H1 (cell line): ENCODE results near the gene UBASH3A. TPM values are rescaled to one million over a fixed set of nuclear protein-coding genes. Genes with fewer than 3 reads are reported as not detected.

ENCODE experiments used
- CTCF ChIA-PET: fragments of 300-600 bp; sonication (Branson Sonifier 250); formaldehyde crosslinking; loops from one replicate; lab custom pipeline; 2021; ENCODE audit not compliant: partially characterized antibody; lab: Charles Lee
- POLR2A ChIA-PET: fragments of 300-600 bp; sonication (Branson Sonifier 250); formaldehyde crosslinking; loops from one replicate; lab custom pipeline; 2021; ENCODE audit warnings: inconsistent platforms; ENCODE audit not compliant: partially characterized antibody; lab: Charles Lee
- DNase-seq, 2 experiments: peaks; one replicate each; pipeline versions ENCODE4 v3.0.0 to v3.0.0-alpha.2; 2010 to 2022; ENCODE audit warnings: low spot score in 2 of 2, low read depth in 1 of 2, mixed read lengths in 1 of 2
- FAIRE-seq: peaks from 2 replicates; lab custom pipeline; 2011; peaks lifted over from hg19 to GRCh38; lab: Jason Lieb, UNC
- H2AFZ ChIP-seq: 2 replicates; pipeline ENCODE4 v1.8.1; 2012; ENCODE audit warnings: low read length, inconsistent platforms
- H2AK5ac ChIP-seq: 2 replicates; pipeline ENCODE4 v1.6.1; 2013; ENCODE audit warnings: low read depth, low read length
- H2BK120ac ChIP-seq: replicated peaks from 2 replicates; pipeline ENCODE3; 2013; ENCODE audit warnings: low read depth, low read length, inconsistent platforms
- H2BK12ac ChIP-seq: 2 replicates; pipeline ENCODE4 v1.6.1; 2013; ENCODE audit warnings: low read depth, low read length
- H2BK15ac ChIP-seq: 2 replicates; pipeline ENCODE4 v1.6.1; 2013; ENCODE audit warnings: low read length
- H2BK20ac ChIP-seq: 2 replicates; pipeline ENCODE4 v1.6.1; 2013; ENCODE audit warnings: low read length
- H2BK5ac ChIP-seq: 2 replicates; pipeline ENCODE4 v1.6.1; 2013; ENCODE audit warnings: low read depth, low read length
- H3K14ac ChIP-seq: 2 replicates; pipeline ENCODE4 v1.6.1; 2013; ENCODE audit warnings: inconsistent platforms; ENCODE audit not compliant: insufficient read length
- H3K18ac ChIP-seq: 2 replicates; pipeline ENCODE4 v1.6.1; 2013; ENCODE audit warnings: low read length; ENCODE audit errors: extremely low read depth
- H3K23ac ChIP-seq: 2 replicates; pipeline ENCODE4 v1.6.1; 2013; ENCODE audit warnings: inconsistent platforms; ENCODE audit not compliant: insufficient read length
- H3K23me2 ChIP-seq: 2 replicates; pipeline ENCODE4 v1.6.1; 2013; ENCODE audit warnings: low read depth, low read length
- H3K27ac ChIP-seq: 2 replicates; pipeline ENCODE4 v1.6.1; 2011; ENCODE audit warnings: low read depth, low read length, inconsistent platforms
- H3K27me3 ChIP-seq, 4 experiments: replicated peaks in 1 of 4; 1 replicate in 1 of 4; 2 replicates in 3 of 4; pipeline versions ENCODE4 v1.6.1 to v1.8.1; 2011 to 2013; ENCODE audit warnings: low read length in 3 of 4, mild to moderate bottlenecking in 3 of 4, inconsistent platforms in 2 of 4, mixed read lengths in 2 of 4, moderate library complexity in 1 of 4; ENCODE audit not compliant: control insufficient read depth in 3 of 4, insufficient read depth in 3 of 4; ENCODE audit errors: extremely low read depth in 1 of 4
- H3K36me3 ChIP-seq, 4 experiments: 2 replicates each; pipeline versions ENCODE4 v1.6.1 to v1.8.1; 2011 to 2013; ENCODE audit warnings: mild to moderate bottlenecking in 4 of 4, low read length in 3 of 4, moderate library complexity in 2 of 4, control low read depth in 1 of 4, inconsistent platforms in 1 of 4; ENCODE audit not compliant: insufficient read depth in 4 of 4, control insufficient read depth in 2 of 4
- H3K4ac ChIP-seq: replicated peaks from 2 replicates; pipeline ENCODE3; 2013; ENCODE audit warnings: low read length, low read depth, mixed read lengths, inconsistent platforms; ENCODE audit not compliant: insufficient read length
- H3K4me1 ChIP-seq, 4 experiments: replicated peaks in 1 of 4; 1 replicate in 1 of 4; 2 replicates in 3 of 4; pipeline versions ENCODE4 v1.6.1 to v1.8.1; 2011 to 2013; ENCODE audit warnings: low read length in 3 of 4, inconsistent platforms in 2 of 4, mixed read lengths in 1 of 4; ENCODE audit not compliant: insufficient read depth in 4 of 4, control insufficient read depth in 3 of 4
- H3K4me2 ChIP-seq, 2 experiments: 2 replicates each; pipeline versions ENCODE4 v1.6.1 to v1.8.1; 2011 to 2013; ENCODE audit warnings: low read depth in 2 of 2, low read length in 2 of 2, control low read depth in 1 of 2, inconsistent platforms in 1 of 2, mild to moderate bottlenecking in 1 of 2; ENCODE audit not compliant: insufficient read depth in 1 of 2
- H3K4me3 ChIP-seq, 4 experiments: fragments of 200-600, 300-600 bp in 1 of 4; sonication (generic), shearing (Covaris generic), sonication (Bioruptor Twin) in 1 of 4; 2 replicates each; pipeline versions ENCODE4 v1.5.1 to v1.8.1; 2011 to 2016; ENCODE audit warnings: low read length in 4 of 4, low read depth in 3 of 4, control low read depth in 2 of 4, inconsistent platforms in 2 of 4, mild to moderate bottlenecking in 2 of 4, mixed read lengths in 1 of 4, moderate library complexity in 1 of 4; ENCODE audit not compliant: insufficient read depth in 2 of 4; ENCODE audit errors: extremely low read depth in 1 of 4
- H3K56ac ChIP-seq: replicated peaks from 2 replicates; pipeline ENCODE3; 2013; ENCODE audit warnings: low read depth, mild to moderate bottlenecking, mixed read lengths, low read length, inconsistent platforms; ENCODE audit not compliant: insufficient read length
- H3K79me1 ChIP-seq: 2 replicates; pipeline ENCODE4 v1.6.1; 2013; ENCODE audit warnings: low read depth, low read length, control low read depth
- H3K79me2 ChIP-seq, 2 experiments: 2 replicates each; pipeline versions ENCODE4 v1.6.1 to v1.8.1; 2012 to 2013; ENCODE audit warnings: low read length in 2 of 2, mild to moderate bottlenecking in 2 of 2, inconsistent platforms in 1 of 2; ENCODE audit not compliant: insufficient read depth in 2 of 2, control insufficient read depth in 1 of 2
- H3K9ac ChIP-seq, 4 experiments: replicated peaks in 1 of 4; 1 replicate in 1 of 4; 2 replicates in 3 of 4; pipeline versions ENCODE4 v1.6.1 to v1.8.1; 2011 to 2013; ENCODE audit warnings: low read depth in 3 of 4, low read length in 3 of 4, control low read depth in 2 of 4, mild to moderate bottlenecking in 2 of 4, moderate library complexity in 2 of 4, inconsistent platforms in 1 of 4; ENCODE audit errors: extremely low read depth in 1 of 4
- H3K9me3 ChIP-seq, 2 experiments: 2 replicates each; pipeline versions ENCODE4 v1.6.1 to v1.8.1; 2012 to 2013; ENCODE audit warnings: mild to moderate bottlenecking in 2 of 2, moderate library complexity in 2 of 2, control low read depth in 1 of 2, inconsistent platforms in 1 of 2, low read depth in 1 of 2, low read length in 1 of 2, mixed read lengths in 1 of 2; ENCODE audit not compliant: insufficient read depth in 2 of 2
- H4K20me1 ChIP-seq, 2 experiments: replicated peaks in 1 of 2; 2 replicates each; pipeline versions ENCODE3 to v1.8.1; 2011 to 2013; ENCODE audit warnings: inconsistent platforms in 2 of 2, low read length in 2 of 2, mild to moderate bottlenecking in 1 of 2; ENCODE audit not compliant: insufficient read depth in 2 of 2, control insufficient read depth in 1 of 2
- H4K5ac ChIP-seq: 2 replicates; pipeline ENCODE4 v1.6.1; 2013; ENCODE audit warnings: low read length, low read depth, mixed read lengths, inconsistent platforms; ENCODE audit not compliant: insufficient read length
- H4K8ac ChIP-seq: 2 replicates; pipeline ENCODE4 v1.8.0; 2013; ENCODE audit warnings: mild to moderate bottlenecking, moderate library complexity, low read length, inconsistent platforms; ENCODE audit not compliant: insufficient read depth; ENCODE audit errors: extremely low read depth
- H4K91ac ChIP-seq: replicated peaks from 2 replicates; pipeline ENCODE3; 2013; ENCODE audit warnings: low read length, mixed read lengths, inconsistent platforms; ENCODE audit not compliant: insufficient read length
- EP300 ChIP-seq, 2 experiments: IDR thresholded peaks; 1 replicate in 1 of 2; 2 replicates in 1 of 2; pipeline ENCODE4 v1.6.1; 2011 to 2012; ENCODE audit warnings: low read depth in 2 of 2, low read length in 2 of 2, mild to moderate bottlenecking in 2 of 2, borderline replicate concordance in 1 of 2, inconsistent platforms in 1 of 2, moderate library complexity in 1 of 2
- EZH2 ChIP-seq: fragments of 200-600 bp; sonication (generic); IDR thresholded peaks from 2 replicates; pipeline ENCODE4 v1.7.1; 2012; ENCODE audit warnings: low read depth, mild to moderate bottlenecking, moderate library complexity, low read length, inconsistent platforms; ENCODE audit not compliant: severe bottlenecking
- KDM1A ChIP-seq: fragments of 200-600, 300-600 bp; sonication (generic); IDR thresholded peaks from 2 replicates; pipeline ENCODE4 v1.7.1; 2016; ENCODE audit warnings: mild to moderate bottlenecking, low read length, borderline replicate concordance
- PHF8 ChIP-seq: fragments of 200-600 bp; sonication (generic); conservative IDR thresholded peaks from 2 replicates; pipeline ENCODE4 v1.7.1; 2012; ENCODE audit warnings: low read depth, mild to moderate bottlenecking, inconsistent platforms, low read length, moderate library complexity
- POLR2A ChIP-seq, 2 experiments: IDR thresholded peaks; 1 replicate in 1 of 2; 2 replicates in 1 of 2; pipeline ENCODE4 v1.6.1; 2011; ENCODE audit warnings: low read depth in 2 of 2, low read length in 2 of 2, mild to moderate bottlenecking in 2 of 2; ENCODE audit errors: control extremely low read depth in 1 of 2
- POU5F1 ChIP-seq: IDR thresholded peaks from 2 replicates; pipeline ENCODE4 v1.6.1; 2011; ENCODE audit warnings: low read depth, mild to moderate bottlenecking, low read length, moderate library complexity
- RBBP5 ChIP-seq: IDR thresholded peaks from 2 replicates; pipeline ENCODE4 v1.7.1; 2012; ENCODE audit warnings: low read depth, mild to moderate bottlenecking, inconsistent platforms, low read length, moderate library complexity, borderline replicate concordance
- RXRA ChIP-seq: IDR thresholded peaks from 2 replicates; pipeline ENCODE4 v1.6.1; 2011; ENCODE audit warnings: low read depth, mild to moderate bottlenecking, low read length, moderate library complexity; ENCODE audit not compliant: insufficient read depth
- SIX5 ChIP-seq: IDR thresholded peaks from 2 replicates; pipeline ENCODE4 v1.6.1; 2011; ENCODE audit warnings: mild to moderate bottlenecking, low read depth, low read length
- SP2 ChIP-seq: IDR thresholded peaks from 2 replicates; pipeline ENCODE4 v1.6.1; 2012; ENCODE audit warnings: mild to moderate bottlenecking, low read length, inconsistent platforms
- SUZ12 ChIP-seq: fragments of 200-600 bp; sonication (generic); IDR thresholded peaks from 2 replicates; pipeline ENCODE4 v1.6.1; 2012; ENCODE audit warnings: mild to moderate bottlenecking, inconsistent platforms, low read length, moderate library complexity, mixed read lengths
- TCF12 ChIP-seq: IDR thresholded peaks from 2 replicates; pipeline ENCODE4 v1.6.1; 2011; ENCODE audit warnings: low read depth, mild to moderate bottlenecking, low read length
- WGBS, 2 experiments: shearing (Covaris generic) in 1 of 2; methylation state at CpG; one replicate each; pipeline versions ENCODE4 v1.1.6 to v1.1.7; 2013 to 2015; ENCODE audit warnings: low lambda C conversion rate in 2 of 2, mixed read lengths in 2 of 2, inconsistent platforms in 1 of 2, low coverage in 1 of 2, missing lambda C conversion rate in 1 of 2; ENCODE audit not compliant: insufficient replicate concordance in 2 of 2, insufficient coverage in 1 of 2, insufficient read length in 1 of 2; ENCODE audit errors: extremely low coverage in 1 of 2, missing lambda C conversion rate in 1 of 2; 5-methylcytosine and 5-hydroxymethylcytosine counted together
- polyA plus RNA-seq, 7 experiments: library from polyadenylated mRNA; depleted of rRNA in 3 of 7; stranded (reverse) in 5 of 7; unstranded in 2 of 7; fragments of >200 nt in 5 of 7; fragments of 200-250 nt in 2 of 7; gene quantifications; 1 replicate in 5 of 7; 2 replicates in 1 of 7; 4 replicates in 1 of 7; pipeline versions ENCODE4 v1.2.1 to v1.2.3, GENCODE V29; 2011 to 2013; ENCODE audit warnings: missing spikeins in 2 of 7, mixed read lengths in 2 of 7
- total RNA-seq: library from RNA; stranded (reverse); fragmentation: NEBNext Ultra II Directional; extraction: Animal tissue kit (Norgen Biotek cat#: 25700); gene quantifications from 2 replicates; pipeline ENCODE4 v1.2.1, GENCODE V29; 2021

The UBASH3A gene
- total and polyA plus RNA-seq, 2 of the 8 experiments (the other 6 are each of a cell fraction or from before 2014, with no cell fraction given): not detected

DNA sequence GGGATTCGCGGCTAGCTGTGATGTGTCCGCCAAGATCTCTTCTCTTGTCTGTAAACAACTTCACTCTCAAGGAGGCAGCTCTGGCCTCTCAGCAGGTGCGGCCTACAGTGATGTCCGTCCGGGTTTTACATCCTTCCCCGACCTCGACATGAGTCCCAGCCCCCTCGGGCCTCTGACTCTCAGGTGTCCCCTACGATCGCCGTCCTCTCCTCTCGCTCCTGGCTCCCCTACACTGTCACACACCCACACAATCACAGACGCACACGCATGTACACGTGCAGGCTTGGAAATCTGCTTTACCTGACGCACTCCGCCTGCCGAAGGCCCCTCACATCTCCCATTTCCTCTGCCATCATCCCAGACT is 93.1 kb downstream of the UBASH3A start:
- no peaks in the 10 kb centered on the region for H3K79me2 ChIP-seq
- H3K4ac ChIP-seq: no peak overlapping the region
- no peak overlapping the region for H3K18ac ChIP-seq
- DNase-seq (no peak), FAIRE-seq (no peak)
- peak overlapping the region; percentile 87 for H3K27ac ChIP-seq
- H2BK12ac ChIP-seq: 0 out of 2 replicates have a peak overlapping the region, but pooled peaks have one; percentile 86
- H3K23ac ChIP-seq: no peak overlapping the region
- peak overlapping the region; percentile 93; the same call in 1 of the 2 replicates for H4K8ac ChIP-seq
- no peaks in the 10 kb centered on the region for H3K79me1 ChIP-seq
- H4K5ac ChIP-seq: peak overlapping the region; percentile 6
- peak overlapping the region; percentile 28; the same call in 1 of the 2 replicates for H2AK5ac ChIP-seq
- peak overlapping the region; percentile 60 to 78 (median 70) for H3K4me3 ChIP-seq
- peaks cover 11% of the 10 kb centered on the region for H3K23me2 ChIP-seq
- ChIA-PET CTCF (interaction anchor here (0.6 to 1.3 kb wide), 4 partner anchors 9 to 48 kb away, joined by 3 to 5 read pairs (median 3); no protein-coding TSS in a partner anchor), POLR2A (interaction anchor here (1.0 to 1.8 kb wide), 4 partner anchors 16 to 28 kb away, joined by 3 to 7 read pairs (median 4); partner anchors contain the start of gene SLC37A1)
- H2AFZ ChIP-seq: peak overlapping the region; percentile 79
- H3K9me3 ChIP-seq: no peaks in the 10 kb centered on the region
- H2BK20ac ChIP-seq: 0 out of 2 replicates have a peak overlapping the region, but pooled peaks have one; percentile 56
- no peak overlapping the region for H2BK120ac ChIP-seq
- peak overlapping the region; percentile 80; the same call in 1 of the 2 replicates for H2BK5ac ChIP-seq
- peaks cover 0 to 7% (median 4%) of the 10 kb centered on the region in 4 experiments; a peak in 5 of 7 replicates for H3K4me1 ChIP-seq
- WGBS, 2 experiments: 18% methylated on average over 19 of the region's 19 CpGs; no CpG with 5 or more reads in 1 of the 2 experiments
- peak overlapping the region; percentile 87 to 89 for H3K4me2 ChIP-seq
- H3K27me3 ChIP-seq: peaks cover 0 to 5% (median 4%) of the 10 kb centered on the region in 4 experiments; a peak in 1 of 7 replicates
- peak overlapping the region in 3 of 4 experiments; percentile 76 to 84 (median 79); a peak in 6 of 7 replicates for H3K9ac ChIP-seq
- H3K36me3 ChIP-seq: no peaks in the 10 kb centered on the region
- H3K56ac ChIP-seq: peak overlapping the region; percentile 11
- peak overlapping the region; percentile 85; the same call in 1 of the 2 replicates for H2BK15ac ChIP-seq
- H3K14ac ChIP-seq: no peak overlapping the region
- no peaks in the 10 kb centered on the region for H4K20me1 ChIP-seq
- H4K91ac ChIP-seq: peak overlapping the region; percentile 11
- no peak for TF ChIP-seq KDM1A
- TF ChIP-seq PHF8: no peak
- no peak for TF ChIP-seq SIX5
- TF ChIP-seq POU5F1: no peak
- TF ChIP-seq POLR2A (IDR thresholded peaks at IDR 0.05; ENCODE audit: control extremely low read depth in 1 of 2, low read depth in 2 of 2, low read length in 2 of 2): peak in 1 of 2 experiments; percentile 19; a peak in 1 of 3 replicates
- TF ChIP-seq EP300 (IDR thresholded peaks at IDR 0.05; ENCODE audit: borderline replicate concordance in 1 of 2, low read depth in 2 of 2, low read length in 2 of 2): no peak
- no peak for TF ChIP-seq RXRA
- no peak for TF ChIP-seq EZH2
- no peak for TF ChIP-seq SUZ12
- TF ChIP-seq TCF12: no peak
- 0 out of 2 replicates have a peak, but pooled peaks have one; percentile 13 for TF ChIP-seq RBBP5
- no peak for TF ChIP-seq SP2
